Stimulated activated memory B cell treated with anti-CD40 and anti-IgM and Interleukin-4, amounts not matched to agents 10 μg/mL and 1 μg/mL and 100 μg/mL, for 72 hours (primary cell): ENCODE results near the gene AGBL5.

Experiments used
- ATAC-seq: fragments of 150-1000 bp; cut with Tn5 transposase; 2 replicates; pipeline ENCODE4 v1.10.0; 2021
- H3K27ac Mint-ChIP-seq: one replicate; pipeline ENCODE4 v1.8.0; 2022; ENCODE audit warnings: mild to moderate bottlenecking, mixed read lengths
- H3K27me3 Mint-ChIP-seq: one replicate; pipeline ENCODE4 v1.8.0; 2022; ENCODE audit warnings: mixed read lengths
- H3K36me3 Mint-ChIP-seq: one replicate; pipeline ENCODE4 v1.8.0; 2022; ENCODE audit warnings: mixed read lengths
- H3K4me1 Mint-ChIP-seq: one replicate; pipeline ENCODE4 v1.8.0; 2022; ENCODE audit warnings: mixed read lengths
- H3K4me3 Mint-ChIP-seq: one replicate; pipeline ENCODE4 v1.8.0; 2022; ENCODE audit warnings: mild to moderate bottlenecking, moderate library complexity, mixed read lengths
- H3K9me3 Mint-ChIP-seq: one replicate; pipeline ENCODE4 v1.8.0; 2022; ENCODE audit warnings: mixed read lengths

Gene AGBL5

DNA sequence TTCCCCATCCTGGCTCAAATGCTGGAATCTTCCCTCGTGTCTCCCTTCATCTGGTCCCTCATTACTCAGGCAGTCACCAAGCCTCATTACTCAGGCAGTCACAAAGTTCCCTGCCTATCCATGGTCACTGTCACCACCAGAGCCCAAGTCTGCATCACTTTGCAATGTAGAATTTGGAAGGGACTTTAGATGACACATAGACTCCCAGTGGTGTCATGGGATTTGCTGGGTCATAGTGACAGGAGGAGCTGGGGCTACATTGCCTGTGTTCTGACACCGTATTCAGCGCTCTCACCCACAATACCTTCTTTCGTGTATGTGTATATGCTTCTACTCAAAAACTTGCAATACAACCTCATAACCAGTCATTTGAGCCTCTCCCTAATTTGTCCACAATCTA is 24.9 kb downstream of the AGBL5 start:
- Mint-ChIP-seq H3K27me3 (no peaks in the 10 kb centered on the region), H3K36me3 (no peaks in the 10 kb centered on the region), H3K4me1 (peaks cover 62% of the 10 kb centered on the region), H3K9me3 (peaks cover 2% of the 10 kb centered on the region), H3K4me3 (peak overlapping the region; percentile 38), H3K27ac (peak overlapping the region; percentile 51)
- no peak for ATAC-seq

DNA sequence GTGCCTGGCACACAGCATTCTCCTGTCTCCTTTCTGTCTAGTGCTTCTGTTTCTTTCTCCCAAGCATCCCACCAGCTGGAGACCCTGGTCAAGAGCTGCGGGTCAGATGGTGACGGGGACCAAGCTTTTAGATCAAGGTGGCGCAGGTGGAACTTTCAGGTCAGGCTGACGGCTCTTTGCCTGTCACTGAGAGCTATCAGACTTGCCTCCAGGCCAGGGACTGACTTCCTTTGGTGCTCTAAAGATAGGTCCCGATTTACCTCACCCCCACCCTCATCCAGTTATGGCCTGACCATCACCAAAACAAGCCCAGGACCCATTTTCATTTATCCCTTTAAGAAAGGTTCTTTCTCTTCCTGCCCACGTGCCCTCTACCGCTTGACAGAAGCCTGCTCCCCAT is 25.8 kb downstream of the AGBL5 start:
- Mint-ChIP-seq H3K9me3 (peaks cover 2% of the 10 kb centered on the region), H3K36me3 (no peaks in the 10 kb centered on the region), H3K27ac (peak overlapping the region; percentile 5), H3K4me1 (peaks cover 62% of the 10 kb centered on the region), H3K4me3 (no peak overlapping the region), H3K27me3 (no peaks in the 10 kb centered on the region)
- ATAC-seq: no peak

DNA sequence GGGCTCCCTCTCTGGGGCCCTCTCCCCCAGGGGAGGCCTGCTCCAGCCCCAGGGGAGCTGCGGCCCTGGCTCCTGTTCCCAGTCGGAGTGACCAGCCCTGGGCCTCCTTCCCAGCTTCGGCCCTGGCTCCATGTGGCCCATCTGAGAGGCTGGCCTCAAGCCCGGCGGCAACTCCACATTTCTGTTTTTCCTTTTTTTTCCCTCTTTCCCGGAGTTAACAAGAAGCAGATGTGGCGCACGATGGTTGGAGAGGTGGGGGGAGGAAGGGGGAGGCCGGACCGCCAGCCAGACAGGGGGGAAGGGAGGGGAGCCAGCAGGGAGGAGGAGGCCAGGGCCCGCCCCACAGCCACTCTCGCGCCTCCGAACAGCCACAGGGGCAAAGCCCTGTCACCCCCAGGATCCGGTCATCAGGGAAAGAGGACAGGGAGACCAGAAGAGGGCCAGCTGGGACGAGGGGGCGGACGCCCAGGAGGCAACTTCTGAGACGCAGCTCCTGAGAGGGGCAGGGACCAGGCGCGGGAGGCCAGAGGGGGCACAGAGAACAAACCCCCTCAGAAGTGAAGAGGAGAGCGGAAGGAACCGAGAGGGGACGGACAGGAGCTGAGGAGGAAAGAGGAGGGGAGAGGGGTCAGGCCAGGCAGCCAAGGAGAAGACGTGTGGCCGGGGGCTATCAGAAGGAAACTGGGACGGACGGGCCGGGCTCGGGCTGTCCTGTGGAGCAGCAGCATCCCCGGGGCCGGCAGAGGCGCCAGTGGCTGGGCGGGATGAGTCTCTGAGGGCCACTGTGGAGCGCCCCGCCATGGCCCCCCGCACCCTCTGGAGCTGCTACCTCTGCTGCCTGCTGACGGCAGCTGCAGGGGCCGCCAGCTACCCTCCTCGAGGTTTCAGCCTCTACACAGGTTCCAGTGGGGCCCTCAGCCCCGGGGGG is 27.1 kb downstream of the AGBL5 start, which contains the start of gene EMILIN1:
TSS of gene EMILIN1 (plus strand) at position 349 of the 928 bp plus-strand sequence. CDS start at position 800, 451 bp downstream.
- H3K9me3 Mint-ChIP-seq: peaks cover 2% of the 10 kb centered on the region
- peaks cover 58% of the 10 kb centered on the region for H3K4me1 Mint-ChIP-seq
- H3K27ac Mint-ChIP-seq: peak within 1 kb of the TSS; percentile 5
- ATAC-seq: no peak
- no peaks in the 10 kb centered on the region for H3K27me3 Mint-ChIP-seq
- no peaks in the 10 kb centered on the region for H3K36me3 Mint-ChIP-seq
- H3K4me3 Mint-ChIP-seq: no peak within 1 kb of the TSS

DNA sequence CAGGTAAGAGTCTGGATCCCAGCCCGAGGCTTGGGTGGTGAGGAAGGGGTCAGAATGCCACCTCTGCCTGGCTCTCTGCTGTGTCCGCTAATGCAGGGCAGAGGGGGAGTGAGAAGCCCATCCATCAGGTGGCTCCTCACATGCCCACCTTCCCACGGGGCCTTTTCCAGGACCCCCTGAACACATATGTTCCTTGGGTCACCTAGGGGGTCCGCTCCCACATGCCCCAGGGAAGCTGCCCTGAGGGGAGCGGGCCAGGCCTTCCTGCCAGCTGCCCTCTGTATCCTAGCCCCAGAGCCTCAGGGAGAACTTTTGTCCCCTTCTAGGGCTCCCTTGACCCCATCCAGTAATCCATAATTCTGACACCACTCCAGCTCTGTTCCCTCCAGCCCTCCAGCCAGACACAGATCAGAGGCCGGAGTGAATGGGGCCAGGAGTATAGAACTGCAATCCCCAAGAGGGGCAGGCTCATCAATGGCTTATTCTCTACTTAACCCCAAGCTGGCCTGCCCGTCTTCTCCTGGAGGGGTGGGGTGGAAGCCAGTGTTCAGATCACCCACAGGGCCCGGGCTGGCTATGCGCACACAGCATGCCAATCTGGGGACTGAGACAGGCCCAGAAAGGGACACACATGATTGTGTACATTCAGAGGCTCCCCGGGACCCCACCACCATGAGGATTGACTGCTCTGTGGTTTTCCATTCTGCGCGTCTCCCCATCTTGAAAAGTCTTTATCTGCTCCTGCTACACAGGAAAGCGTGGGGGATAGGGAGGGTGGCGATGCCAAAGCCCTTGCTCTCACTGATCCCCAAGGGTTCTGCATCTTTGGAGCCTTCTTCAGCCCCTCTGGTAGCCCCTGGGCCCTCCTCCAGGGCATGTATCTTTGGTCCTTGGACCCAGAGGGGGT is 28.0 kb downstream of the AGBL5 start:
- no peaks in the 10 kb centered on the region for H3K27me3 Mint-ChIP-seq
- peak overlapping the region; percentile 79 for H3K27ac Mint-ChIP-seq
- ATAC-seq: no peak
- no peak overlapping the region for H3K4me3 Mint-ChIP-seq
- peaks cover 2% of the 10 kb centered on the region for H3K9me3 Mint-ChIP-seq
- H3K4me1 Mint-ChIP-seq: peaks cover 52% of the 10 kb centered on the region
- no peaks in the 10 kb centered on the region for H3K36me3 Mint-ChIP-seq

DNA sequence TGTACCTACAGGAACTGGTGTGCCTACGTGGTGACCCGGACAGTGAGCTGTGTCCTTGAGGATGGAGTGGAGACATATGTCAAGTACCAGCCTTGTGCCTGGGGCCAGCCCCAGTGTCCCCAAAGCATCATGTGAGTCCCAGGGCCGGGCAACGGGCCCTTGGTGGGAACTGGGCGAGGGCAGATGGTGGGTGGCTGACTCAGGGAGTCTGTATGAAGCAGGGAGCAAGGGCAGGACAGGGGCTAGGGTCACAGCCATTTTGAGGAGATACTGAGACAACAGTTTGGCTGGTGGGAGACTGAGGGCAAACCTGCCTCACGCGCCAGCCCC is 28.6 kb downstream of the AGBL5 start:
- peak overlapping the region; percentile 79 for H3K27ac Mint-ChIP-seq
- H3K4me3 Mint-ChIP-seq: no peak overlapping the region
- no peaks in the 10 kb centered on the region for H3K27me3 Mint-ChIP-seq
- ATAC-seq: no peak
- peaks cover 47% of the 10 kb centered on the region for H3K4me1 Mint-ChIP-seq
- H3K36me3 Mint-ChIP-seq: no peaks in the 10 kb centered on the region
- H3K9me3 Mint-ChIP-seq: peaks cover 2% of the 10 kb centered on the region

DNA sequence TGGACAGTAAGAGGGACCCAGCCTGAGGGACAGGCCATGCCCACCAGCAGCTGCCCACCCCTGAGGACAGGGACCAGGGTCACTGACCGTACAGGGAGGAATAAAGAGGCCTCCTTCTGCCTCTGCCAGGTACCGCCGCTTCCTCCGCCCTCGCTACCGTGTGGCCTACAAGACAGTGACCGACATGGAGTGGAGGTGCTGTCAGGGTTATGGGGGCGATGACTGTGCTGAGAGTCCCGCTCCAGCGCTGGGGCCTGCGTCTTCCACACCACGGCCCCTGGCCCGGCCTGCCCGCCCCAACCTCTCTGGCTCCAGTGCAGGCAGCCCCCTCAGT is 29.1 kb downstream of the AGBL5 start:
- H3K4me1 Mint-ChIP-seq: peaks cover 47% of the 10 kb centered on the region
- ATAC-seq: no peak
- peak overlapping the region; percentile 11 for H3K4me3 Mint-ChIP-seq
- no peaks in the 10 kb centered on the region for H3K27me3 Mint-ChIP-seq
- H3K36me3 Mint-ChIP-seq: no peaks in the 10 kb centered on the region
- peak overlapping the region; percentile 79 for H3K27ac Mint-ChIP-seq
- peaks cover 2% of the 10 kb centered on the region for H3K9me3 Mint-ChIP-seq

DNA sequence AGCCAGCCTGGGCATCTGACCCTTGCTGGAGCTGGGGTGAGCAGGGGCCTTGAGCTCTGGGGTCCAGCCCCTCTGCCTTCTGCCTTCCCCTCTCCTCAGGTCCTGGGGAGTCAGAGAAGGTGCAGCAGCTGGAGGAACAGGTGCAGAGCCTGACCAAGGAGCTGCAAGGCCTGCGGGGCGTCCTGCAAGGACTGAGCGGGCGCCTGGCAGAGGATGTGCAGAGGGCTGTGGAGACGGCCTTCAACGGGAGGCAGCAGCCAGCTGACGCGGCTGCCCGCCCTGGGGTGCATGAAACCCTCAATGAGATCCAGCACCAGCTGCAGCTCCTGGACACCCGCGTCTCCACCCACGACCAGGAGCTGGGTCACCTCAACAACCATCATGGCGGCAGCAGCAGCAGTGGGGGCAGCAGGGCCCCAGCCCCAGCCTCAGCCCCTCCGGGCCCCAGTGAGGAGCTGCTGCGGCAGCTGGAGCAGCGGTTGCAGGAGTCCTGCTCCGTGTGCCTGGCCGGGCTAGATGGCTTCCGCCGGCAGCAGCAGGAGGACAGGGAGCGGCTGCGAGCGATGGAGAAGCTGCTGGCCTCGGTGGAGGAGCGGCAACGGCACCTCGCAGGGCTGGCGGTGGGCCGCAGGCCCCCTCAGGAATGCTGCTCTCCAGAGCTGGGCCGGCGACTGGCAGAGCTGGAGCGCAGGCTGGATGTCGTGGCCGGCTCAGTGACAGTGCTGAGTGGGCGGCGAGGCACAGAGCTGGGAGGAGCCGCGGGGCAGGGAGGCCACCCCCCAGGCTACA is 30.7 kb downstream of the AGBL5 start:
- H3K4me1 Mint-ChIP-seq: peaks cover 44% of the 10 kb centered on the region
- H3K36me3 Mint-ChIP-seq: no peaks in the 10 kb centered on the region
- no peaks in the 10 kb centered on the region for H3K9me3 Mint-ChIP-seq
- H3K4me3 Mint-ChIP-seq: no peak overlapping the region
- ATAC-seq: no peak
- peak overlapping the region; percentile 79 for H3K27ac Mint-ChIP-seq
- H3K27me3 Mint-ChIP-seq: no peaks in the 10 kb centered on the region

DNA sequence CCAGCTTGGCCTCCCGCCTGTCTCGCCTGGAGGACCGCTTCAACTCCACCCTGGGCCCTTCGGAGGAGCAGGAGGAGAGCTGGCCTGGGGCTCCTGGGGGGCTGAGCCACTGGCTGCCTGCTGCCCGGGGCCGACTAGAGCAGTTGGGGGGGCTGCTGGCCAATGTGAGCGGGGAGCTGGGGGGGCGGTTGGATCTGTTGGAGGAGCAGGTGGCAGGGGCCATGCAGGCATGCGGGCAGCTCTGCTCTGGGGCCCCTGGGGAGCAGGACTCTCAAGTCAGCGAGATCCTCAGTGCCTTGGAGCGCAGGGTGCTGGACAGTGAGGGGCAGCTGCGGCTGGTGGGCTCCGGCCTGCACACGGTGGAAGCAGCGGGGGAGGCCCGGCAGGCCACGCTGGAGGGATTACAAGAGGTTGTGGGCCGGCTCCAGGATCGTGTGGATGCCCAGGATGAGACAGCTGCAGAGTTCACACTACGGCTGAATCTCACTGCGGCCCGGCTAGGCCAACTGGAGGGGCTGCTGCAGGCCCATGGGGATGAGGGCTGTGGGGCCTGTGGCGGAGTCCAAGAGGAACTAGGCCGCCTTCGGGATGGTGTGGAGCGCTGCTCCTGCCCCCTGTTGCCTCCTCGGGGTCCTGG is 31.4 kb downstream of the AGBL5 start:
- Mint-ChIP-seq H3K36me3 (no peaks in the 10 kb centered on the region), H3K4me1 (peaks cover 41% of the 10 kb centered on the region), H3K27ac (no peak overlapping the region), H3K27me3 (no peaks in the 10 kb centered on the region), H3K9me3 (no peaks in the 10 kb centered on the region), H3K4me3 (no peak overlapping the region)
- no peak for ATAC-seq

DNA sequence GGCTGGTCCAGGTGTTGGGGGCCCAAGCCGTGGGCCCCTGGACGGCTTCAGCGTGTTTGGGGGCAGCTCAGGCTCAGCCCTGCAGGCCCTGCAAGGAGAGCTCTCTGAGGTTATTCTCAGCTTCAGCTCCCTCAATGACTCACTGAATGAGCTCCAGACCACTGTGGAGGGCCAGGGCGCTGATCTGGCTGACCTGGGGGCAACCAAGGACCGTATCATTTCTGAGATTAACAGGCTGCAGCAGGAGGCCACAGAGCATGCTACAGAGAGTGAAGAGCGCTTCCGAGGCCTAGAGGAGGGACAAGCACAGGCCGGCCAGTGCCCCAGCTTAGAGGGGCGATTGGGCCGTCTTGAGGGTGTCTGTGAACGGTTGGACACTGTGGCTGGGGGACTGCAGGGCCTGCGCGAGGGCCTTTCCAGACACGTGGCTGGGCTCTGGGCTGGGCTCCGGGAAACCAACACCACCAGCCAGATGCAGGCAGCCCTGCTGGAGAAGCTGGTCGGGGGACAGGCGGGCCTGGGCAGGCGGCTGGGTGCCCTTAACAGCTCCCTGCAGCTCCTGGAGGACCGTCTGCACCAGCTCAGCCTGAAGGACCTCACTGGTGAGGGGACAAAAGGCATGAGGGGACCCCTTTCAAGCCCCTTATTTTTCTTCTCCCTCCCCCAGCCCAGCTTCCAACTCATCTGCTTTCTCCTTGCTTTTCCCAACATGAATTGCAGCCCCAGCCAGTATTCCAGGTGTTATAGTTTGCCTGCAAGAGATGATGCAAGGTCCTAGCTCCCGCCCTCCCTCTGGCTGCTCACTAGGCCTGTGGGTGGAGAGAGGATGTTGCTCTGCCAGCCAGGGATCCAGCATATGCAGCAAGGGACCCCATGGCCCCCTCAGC is 32.2 kb downstream of the AGBL5 start:
- no peak overlapping the region for H3K4me3 Mint-ChIP-seq
- H3K9me3 Mint-ChIP-seq: no peaks in the 10 kb centered on the region
- no peaks in the 10 kb centered on the region for H3K27me3 Mint-ChIP-seq
- H3K4me1 Mint-ChIP-seq: peaks cover 38% of the 10 kb centered on the region
- no peak for ATAC-seq
- H3K27ac Mint-ChIP-seq: no peak overlapping the region
- H3K36me3 Mint-ChIP-seq: no peaks in the 10 kb centered on the region

DNA sequence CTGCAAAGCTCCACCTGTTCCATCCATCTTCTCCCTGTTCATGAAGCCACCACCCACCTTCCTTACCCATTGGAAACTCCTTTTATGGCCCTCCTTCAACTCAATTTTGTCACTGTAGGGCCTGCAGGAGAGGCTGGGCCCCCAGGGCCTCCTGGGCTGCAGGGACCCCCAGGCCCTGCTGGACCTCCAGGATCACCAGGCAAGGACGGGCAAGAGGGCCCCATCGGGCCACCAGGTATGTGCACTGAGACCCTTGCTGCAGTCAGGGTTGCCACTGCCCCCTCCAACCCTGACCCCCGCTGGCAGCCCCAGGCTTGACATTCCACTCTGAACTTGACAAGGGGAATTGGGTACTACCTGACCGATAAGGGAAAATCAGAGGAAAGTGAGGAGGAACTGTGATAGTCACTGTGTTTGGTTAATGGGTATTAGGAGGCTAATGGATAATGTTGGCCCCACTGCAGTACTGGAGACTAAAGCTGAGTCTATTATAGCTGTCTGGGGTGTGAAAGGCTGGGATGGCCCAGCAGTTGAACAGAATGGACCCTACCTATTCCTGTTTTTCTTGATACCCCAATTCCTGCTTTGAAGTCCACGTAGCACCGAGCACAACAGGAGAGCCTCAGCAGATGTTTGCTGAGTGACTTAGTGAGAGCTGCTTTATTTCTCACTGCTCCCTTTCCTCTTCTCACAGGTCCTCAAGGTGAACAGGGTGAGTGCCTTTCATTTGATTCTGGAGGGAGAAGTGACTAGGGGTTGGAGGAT is 33.0 kb downstream of the AGBL5 start:
- Mint-ChIP-seq H3K4me1 (peaks cover 38% of the 10 kb centered on the region), H3K27me3 (no peaks in the 10 kb centered on the region), H3K9me3 (no peaks in the 10 kb centered on the region), H3K36me3 (no peaks in the 10 kb centered on the region), H3K27ac (peak overlapping the region; percentile 84), H3K4me3 (no peak overlapping the region)
- ATAC-seq: no peak

DNA sequence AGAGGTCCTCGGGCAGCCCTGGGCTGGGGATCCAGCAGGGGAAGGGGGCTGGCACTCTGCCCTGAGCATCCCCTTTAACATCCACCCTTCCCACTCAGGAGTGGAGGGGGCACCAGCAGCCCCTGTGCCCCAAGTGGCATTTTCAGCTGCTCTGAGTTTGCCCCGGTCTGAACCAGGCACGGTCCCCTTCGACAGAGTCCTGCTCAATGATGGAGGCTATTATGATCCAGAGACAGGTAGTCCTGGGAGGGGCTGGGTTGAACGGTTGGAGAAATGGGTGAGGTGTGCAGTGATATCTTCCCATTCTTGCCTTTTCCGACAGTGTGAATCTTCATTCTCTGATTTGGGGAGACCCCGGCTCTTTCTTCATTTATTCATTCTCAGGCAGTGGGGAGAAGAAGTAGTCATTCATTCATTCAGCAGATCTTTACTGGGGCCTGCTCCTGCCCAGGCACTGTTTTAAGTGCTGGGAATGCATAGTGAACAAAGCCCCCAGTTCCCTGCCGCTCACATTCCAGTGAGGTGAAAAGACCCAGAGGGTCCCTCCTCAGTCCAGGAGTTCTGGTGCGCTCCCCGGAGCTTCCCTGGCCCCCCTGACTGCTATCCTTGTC is 33.7 kb downstream of the AGBL5 start:
- H3K27me3 Mint-ChIP-seq: no peaks in the 10 kb centered on the region
- peak overlapping the region; percentile 84 for H3K27ac Mint-ChIP-seq
- no peaks in the 10 kb centered on the region for H3K36me3 Mint-ChIP-seq
- peaks cover 34% of the 10 kb centered on the region for H3K4me1 Mint-ChIP-seq
- no peaks in the 10 kb centered on the region for H3K9me3 Mint-ChIP-seq
- no peak for ATAC-seq
- peak overlapping the region; percentile 95 for H3K4me3 Mint-ChIP-seq

DNA sequence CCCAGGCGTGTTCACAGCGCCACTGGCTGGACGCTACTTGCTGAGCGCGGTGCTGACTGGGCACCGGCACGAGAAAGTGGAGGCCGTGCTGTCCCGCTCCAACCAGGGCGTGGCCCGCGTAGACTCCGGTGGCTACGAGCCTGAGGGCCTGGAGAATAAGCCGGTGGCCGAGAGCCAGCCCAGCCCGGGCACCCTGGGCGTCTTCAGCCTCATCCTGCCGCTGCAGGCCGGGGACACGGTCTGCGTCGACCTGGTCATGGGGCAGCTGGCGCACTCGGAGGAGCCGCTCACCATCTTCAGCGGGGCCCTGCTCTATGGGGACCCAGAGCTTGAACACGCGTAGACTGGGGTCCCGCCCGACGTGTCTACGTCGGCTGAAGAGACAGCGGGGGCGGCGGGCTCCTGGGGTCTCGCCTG is 34.2 kb downstream of the AGBL5 start:
- peak overlapping the region; percentile 95 for H3K4me3 Mint-ChIP-seq
- no peaks in the 10 kb centered on the region for H3K27me3 Mint-ChIP-seq
- peaks cover 29% of the 10 kb centered on the region for H3K4me1 Mint-ChIP-seq
- H3K36me3 Mint-ChIP-seq: no peaks in the 10 kb centered on the region
- peak overlapping the region; percentile 84 for H3K27ac Mint-ChIP-seq
- no peaks in the 10 kb centered on the region for H3K9me3 Mint-ChIP-seq
- ATAC-seq: no peak
